Activated CD4-positive, alpha-beta T cell treated with anti-CD3 and anti-CD28 coated beads, Interleukin-2, amount 50 U/mL, for 16 hours (primary cell): ENCODE data around the gene SLC38A7.
"Not testable (repeated sequence)": the region's sequence is repeated elsewhere in the genome, so short reads cannot be mapped to it uniquely, and the experiment has no call there.

ENCODE experiments used
- DNase-seq: peaks from one replicate; pipeline ENCODE4 v3.0.0-alpha.2; 2020

SLC38A7 gene

DNA sequence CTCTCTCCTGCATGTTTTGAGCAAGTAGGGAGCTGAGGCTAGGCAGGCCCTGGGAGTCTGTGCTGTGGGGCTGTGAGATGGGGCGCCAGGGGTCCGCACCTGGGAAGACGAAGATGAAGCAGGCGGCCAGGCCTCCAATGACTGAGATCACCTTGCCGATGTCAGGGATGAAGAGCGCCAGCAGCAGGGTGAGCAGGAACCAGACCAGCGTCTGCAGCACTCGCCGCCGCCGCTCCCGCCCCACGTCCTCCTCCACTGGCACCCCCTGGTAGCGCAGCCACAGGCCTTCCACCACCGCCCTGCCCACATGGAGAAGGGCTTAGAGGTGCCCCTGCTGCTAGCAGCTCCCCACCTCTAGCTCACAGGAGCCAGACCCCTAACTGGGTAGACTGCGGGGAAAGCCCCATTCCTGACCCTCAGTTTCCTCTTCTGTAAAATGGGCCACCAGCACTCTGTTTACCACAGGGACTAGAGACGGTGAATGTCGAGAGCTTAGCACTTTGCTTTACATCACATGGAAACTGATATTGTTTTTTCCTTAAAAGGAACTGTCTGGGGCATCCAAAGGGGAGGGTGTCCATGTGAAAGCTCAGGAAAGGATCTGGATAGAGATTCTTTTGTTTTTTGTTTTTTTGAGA lies 13.5 kb downstream of the SLC38A7 start:
- no peak for DNase-seq

DNA sequence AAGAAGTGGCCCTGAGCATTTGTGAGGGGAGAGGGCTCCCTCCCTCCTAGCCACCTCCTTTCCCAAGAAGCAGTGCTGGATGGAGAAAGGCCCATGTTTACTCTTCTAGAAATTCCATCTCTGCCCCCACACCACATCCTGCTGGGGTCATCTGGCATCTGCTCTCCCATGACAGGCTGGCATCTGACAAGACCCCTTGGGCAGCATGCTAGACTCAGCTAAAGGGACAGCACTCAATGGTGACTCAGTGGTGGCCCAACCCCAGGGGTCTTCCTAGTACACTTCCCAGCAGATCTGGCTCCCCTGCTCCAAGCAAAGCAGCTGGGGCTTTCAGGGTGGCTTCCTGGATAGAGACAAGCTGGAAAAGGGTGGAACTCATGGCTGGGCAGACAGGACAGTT lies 14.4 kb downstream of the SLC38A7 start:
- no peak for DNase-seq

- no peak for DNase-seq
These were observed 19.4 kb downstream of the SLC38A7 start for GRCh38 chr16:58665200-58665599.

- peak; percentile 48 for DNase-seq
These were observed 23.3 kb downstream of the SLC38A7 start for GRCh38 chr16:58661199-58661830.

- not testable (repeated sequence) for DNase-seq
These were observed 24.7 kb downstream of the SLC38A7 start for GRCh38 chr16:58659911-58660310.

DNA sequence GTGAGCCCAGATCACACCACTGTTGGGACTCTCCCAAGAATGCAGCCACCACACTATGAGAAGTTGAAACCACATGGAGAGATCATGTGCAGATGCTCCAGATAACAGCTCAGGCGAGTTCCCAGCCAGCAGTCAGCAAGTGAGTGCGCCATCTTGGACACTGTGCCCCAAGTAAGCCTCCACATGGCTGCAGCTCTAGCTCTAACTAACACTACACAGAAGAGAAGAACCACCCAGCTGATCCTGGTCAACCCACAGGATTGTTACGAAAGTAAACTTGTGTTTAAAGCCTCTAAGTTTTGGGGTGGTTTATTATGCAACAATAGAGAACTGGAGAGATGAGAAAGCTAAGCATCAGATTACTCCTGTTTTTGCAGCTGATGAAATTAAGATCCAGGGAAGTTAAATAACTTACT lies 25.8 kb downstream of the SLC38A7 start:
- no peak for DNase-seq

- DNase-seq = no peak
These were observed 27.7 kb downstream of the SLC38A7 start for GRCh38 chr16:58656899-58657298.

DNA sequence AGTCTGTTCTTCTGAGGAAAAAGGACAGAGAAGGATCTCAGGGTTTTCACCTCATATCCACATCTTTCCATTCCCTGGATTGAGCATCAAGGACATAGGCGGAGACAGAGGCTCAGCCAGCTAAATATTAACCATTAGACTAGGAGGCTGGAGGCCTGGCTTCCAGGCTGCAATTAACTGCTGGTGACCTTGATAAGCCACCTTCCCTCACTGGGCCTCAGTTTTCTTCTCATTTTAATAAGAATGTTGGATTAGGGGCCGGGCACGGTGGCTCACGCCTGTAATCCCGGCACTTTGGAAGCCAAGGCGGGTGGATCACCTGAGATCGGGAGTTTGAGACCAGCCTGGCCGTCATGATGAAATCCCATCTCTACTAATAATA lies 29.4 kb downstream of the SLC38A7 start:
- no peak for DNase-seq

DNA sequence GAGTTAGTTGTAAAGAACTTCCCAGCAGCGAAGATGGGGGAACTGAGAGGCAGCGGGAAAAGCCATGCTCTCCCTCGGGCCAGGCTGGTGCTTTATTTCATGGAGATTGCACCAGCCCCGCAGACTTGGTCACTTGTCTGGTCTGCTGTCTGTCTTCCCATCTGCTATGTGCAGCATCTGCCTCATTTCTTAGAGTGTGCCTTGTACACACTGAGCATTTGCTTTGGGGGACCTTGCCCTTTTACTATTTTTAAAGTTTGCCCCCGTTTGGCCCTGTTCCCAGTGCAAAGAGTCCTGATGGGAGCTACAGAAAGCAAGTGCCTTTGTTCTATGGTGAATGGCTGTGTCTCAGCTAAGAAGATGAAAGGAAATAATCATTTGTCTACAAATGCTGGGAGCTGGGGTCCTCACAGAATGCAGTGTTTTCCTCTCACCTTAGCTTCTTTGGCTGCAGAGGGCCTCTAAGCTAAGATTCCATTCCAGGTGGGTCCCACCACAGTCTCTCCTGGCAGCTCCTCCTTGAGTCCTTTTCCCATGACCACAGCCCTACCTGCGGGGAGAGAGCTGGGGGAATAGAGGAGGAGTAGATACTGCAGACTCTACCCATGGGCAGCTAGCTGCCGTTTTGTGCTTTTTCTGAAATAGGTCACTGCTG lies 29.9 kb downstream of the SLC38A7 start:
- no peak for DNase-seq

DNA sequence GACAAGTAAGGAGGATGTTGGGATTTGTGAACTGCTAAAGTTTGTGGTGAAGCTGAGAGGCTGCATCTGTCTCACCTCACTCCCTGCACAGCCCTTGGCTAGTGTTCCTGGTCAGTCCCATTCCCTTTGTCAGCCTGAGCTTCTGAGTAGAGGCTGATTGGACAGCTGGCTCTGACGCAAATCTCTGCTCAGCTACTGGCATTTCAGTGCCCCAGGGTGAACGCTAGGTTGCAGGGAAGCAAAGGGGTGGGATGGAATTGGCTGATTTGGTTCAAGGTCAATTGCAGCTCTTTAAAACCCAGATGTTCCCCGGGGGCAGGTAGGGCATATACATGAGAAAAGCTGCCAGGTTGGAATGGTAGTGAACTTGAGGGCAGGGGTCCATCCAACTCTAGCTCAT lies 31.8 kb downstream of the SLC38A7 start:
- no peak for DNase-seq

DNA sequence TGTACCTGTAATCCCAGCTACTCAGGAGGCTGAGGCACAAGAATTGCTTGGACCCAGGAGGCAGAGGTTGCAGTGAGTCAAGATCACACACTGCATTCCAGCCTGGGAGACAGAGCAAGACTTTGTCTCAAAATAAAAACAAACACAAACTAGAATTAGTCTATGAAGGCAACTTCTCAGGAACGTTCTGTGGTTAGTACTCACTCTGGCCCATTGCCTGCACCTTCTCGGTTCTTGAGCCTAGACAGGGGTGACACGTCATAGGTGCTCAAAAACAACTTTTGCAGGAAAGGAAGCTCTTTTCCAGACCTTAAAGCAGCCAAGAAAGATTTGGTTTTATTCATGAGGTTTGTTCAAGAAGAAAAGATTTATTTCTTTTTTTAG lies 32.6 kb downstream of the SLC38A7 start:
- no peak for DNase-seq

- no peak for DNase-seq
These were observed 34.9 kb downstream of the SLC38A7 start for GRCh38 chr16:58649707-58650106.

- no peak for DNase-seq
These were observed 37.5 kb downstream of the SLC38A7 start for GRCh38 chr16:58647107-58647506.

DNA sequence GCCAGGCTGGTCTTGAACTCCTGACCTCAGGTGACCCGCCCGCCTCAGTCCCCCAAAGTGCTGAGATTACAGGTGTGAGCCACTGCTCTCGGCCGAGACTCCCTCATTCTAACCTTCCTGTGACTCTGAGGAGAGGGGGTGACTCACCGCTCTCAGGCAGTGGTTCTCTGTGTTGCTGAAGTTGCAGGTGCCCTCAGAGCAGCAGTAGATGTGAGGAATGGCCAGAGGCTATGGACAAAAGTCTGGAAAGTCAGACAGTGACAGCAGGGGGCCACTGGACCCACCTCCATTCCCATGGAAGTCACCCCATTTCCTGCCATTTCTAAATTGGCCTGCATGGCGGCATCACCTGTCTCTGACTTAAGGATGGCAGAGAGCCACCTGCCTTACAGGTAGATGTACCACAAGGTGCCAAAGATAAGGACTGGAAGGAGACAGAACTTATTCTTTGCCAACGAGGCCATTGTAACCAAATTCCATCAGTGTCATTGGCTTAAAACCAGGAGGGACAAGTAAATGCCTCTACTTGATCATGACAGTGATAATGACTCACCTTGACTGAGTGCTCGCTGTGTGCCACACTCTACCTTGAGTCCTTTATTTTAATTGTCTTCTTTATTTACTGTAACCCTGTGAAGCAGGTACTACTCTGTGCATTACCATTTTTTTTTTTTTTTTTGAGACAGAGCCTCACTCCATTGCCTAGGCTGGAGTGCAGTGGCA lies 39.6 kb downstream of the SLC38A7 start:
- no peak for DNase-seq

GRCh38 chr16:58644108-58644507 lies 40.5 kb downstream of the SLC38A7 start:
- DNase-seq = no peak

- no peak for DNase-seq
These were observed 43.6 kb downstream of the SLC38A7 start for GRCh38 chr16:58640949-58641348.

GRCh38 chr16:58639836-58640235 lies 44.7 kb downstream of the SLC38A7 start:
- DNase-seq = no peak

DNA sequence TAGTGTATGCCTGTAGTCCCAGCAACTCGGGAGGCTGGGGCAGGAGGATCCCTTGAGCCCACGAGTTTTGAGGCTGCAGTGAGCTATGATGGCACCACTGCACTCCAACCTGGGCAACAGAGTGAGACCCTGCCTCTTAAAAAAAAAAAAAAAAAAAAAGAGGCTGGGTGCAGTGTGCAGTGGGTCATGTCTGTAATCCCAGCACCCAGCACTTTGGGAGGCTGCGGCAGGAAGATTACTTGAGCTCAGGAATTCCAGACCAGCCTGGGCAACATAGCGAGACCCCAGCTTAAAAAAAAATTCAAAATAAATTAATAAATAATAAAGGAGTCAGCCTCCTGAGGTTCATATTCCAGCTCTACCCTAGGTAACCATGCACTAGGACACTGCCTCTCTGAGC lies 45.3 kb downstream of the SLC38A7 start:
- no peak for DNase-seq

GRCh38 chr16:58638148-58639036 lies 46.2 kb downstream of the SLC38A7 start:
- no peak for DNase-seq

- not testable (repeated sequence) for DNase-seq
These were observed 47.5 kb downstream of the SLC38A7 start for GRCh38 chr16:58637021-58637420.

- DNase-seq = no peak
These were observed 48.1 kb downstream of the SLC38A7 start for GRCh38 chr16:58636466-58636865.

- DNase-seq = no peak
These were observed 49.1 kb downstream of the SLC38A7 start for GRCh38 chr16:58635502-58635901.
